NCI-H2029 (cell line): ENCODE measurements around the gene SCGN.

ENCODE experiments used
- DNase-seq: peaks from one replicate; lab custom pipeline; 2025; lab: John Stamatoyannopoulos, UW

Gene SCGN

GRCh38 chr6:25652007-25652515 lies at the start of gene SCGN:
Gene SCGN (plus strand): TSS chr6:25652215. CDS start chr6:25652404, 189 bp downstream.
- peak; percentile 62 for DNase-seq

- no peak for DNase-seq
Observed at GRCh38 chr6:25602674-25602982, 49.4 kb upstream of the SCGN start.

GRCh38 chr6:25603251-25603650 lies 48.8 kb upstream of the SCGN start:
- no peak for DNase-seq

GRCh38 chr6:25606151-25606550 lies 45.9 kb upstream of the SCGN start:
- DNase-seq: no peak

- DNase-seq: no peak
Observed at GRCh38 chr6:25608558-25609174, 43.3 kb upstream of the SCGN start.

- DNase-seq: no peak
Observed at GRCh38 chr6:25612666-25613065, 39.3 kb upstream of the SCGN start.

- no peak for DNase-seq
Observed at GRCh38 chr6:25613415-25613814, 38.6 kb upstream of the SCGN start.

- no peak for DNase-seq
Observed at GRCh38 chr6:25614052-25614451, 38.0 kb upstream of the SCGN start.

- DNase-seq: no peak
Observed at GRCh38 chr6:25615471-25615870, 36.5 kb upstream of the SCGN start.

- no peak for DNase-seq
Observed at GRCh38 chr6:25617997-25618396, 34.0 kb upstream of the SCGN start.

GRCh38 chr6:25619217-25619616 lies 32.8 kb upstream of the SCGN start:
- no peak for DNase-seq

- DNase-seq: no peak
Observed at GRCh38 chr6:25620391-25620790, 31.6 kb upstream of the SCGN start.

- DNase-seq: peak; percentile 10
Observed at GRCh38 chr6:25623065-25623464, 28.9 kb upstream of the SCGN start.

- no peak for DNase-seq
Observed at GRCh38 chr6:25623879-25624278, 28.1 kb upstream of the SCGN start.

GRCh38 chr6:25627001-25627400 lies 25.0 kb upstream of the SCGN start:
- DNase-seq: peak; percentile 24

GRCh38 chr6:25628471-25629197 lies 23.4 kb upstream of the SCGN start:
- peak; percentile 78 for DNase-seq

- peak; percentile 78 for DNase-seq
Observed at GRCh38 chr6:25629198-25629576, 22.8 kb upstream of the SCGN start.

GRCh38 chr6:25630508-25631278 lies 21.3 kb upstream of the SCGN start:
- DNase-seq: no peak

- DNase-seq: no peak
Observed at GRCh38 chr6:25635886-25636317, 16.1 kb upstream of the SCGN start.

GRCh38 chr6:25637211-25637610 lies 14.8 kb upstream of the SCGN start:
- no peak for DNase-seq

GRCh38 chr6:25637960-25638434 lies 14.0 kb upstream of the SCGN start:
- peak; percentile 54 for DNase-seq

- DNase-seq: no peak
Observed at GRCh38 chr6:25639653-25640052, 12.4 kb upstream of the SCGN start.

GRCh38 chr6:25640446-25640845 lies 11.6 kb upstream of the SCGN start:
- peak; percentile 12 for DNase-seq
